Activated CD8-positive, alpha-beta T cell treated with anti-CD3 and anti-CD28 coated beads for 36 hours (primary cell): ENCODE measurements around the gene TOMM20L. TPM values are rescaled to one million over a fixed set of nuclear protein-coding genes. Genes with fewer than 3 reads are reported as not detected.

ENCODE experiments used
- ATAC-seq: fragments of 200-7000 bp; cut with Tn5 transposase; one replicate; pipeline ENCODE4 v1.10.0; 2021; ENCODE audit warnings: mild to moderate bottlenecking, moderate library complexity
- CTCF ChIA-PET: fragments of 350-600 bp; sonication (Branson Sonifier 250); formaldehyde crosslinking; loops from one replicate; lab custom pipeline; 2021; ENCODE audit warnings: antibody characterized with exemption; lab: Charles Lee
- POLR2A ChIA-PET: fragments of 350-600 bp; sonication (Branson Sonifier 250); formaldehyde crosslinking; loops from one replicate; lab custom pipeline; 2021; ENCODE audit warnings: antibody characterized with exemption; lab: Charles Lee
- DNase-seq: peaks from one replicate; pipeline ENCODE4 v3.0.0-alpha.2; 2020
- H3K27ac Mint-ChIP-seq: one replicate; pipeline ENCODE4 v1.8.0; 2021; ENCODE audit warnings: mild to moderate bottlenecking, mixed read lengths
- H3K27me3 Mint-ChIP-seq: one replicate; pipeline ENCODE4 v1.8.0; 2021; ENCODE audit warnings: mixed read lengths
- H3K36me3 Mint-ChIP-seq: one replicate; pipeline ENCODE4 v1.8.0; 2021; ENCODE audit warnings: low read depth, mixed read lengths
- H3K4me1 Mint-ChIP-seq: one replicate; pipeline ENCODE4 v1.8.0; 2021; ENCODE audit warnings: low read depth, mixed read lengths
- H3K4me3 Mint-ChIP-seq: one replicate; pipeline ENCODE4 v1.8.0; 2021; ENCODE audit warnings: mild to moderate bottlenecking, moderate library complexity, mixed read lengths
- H3K9me3 Mint-ChIP-seq: one replicate; pipeline ENCODE4 v1.8.0; 2021; ENCODE audit warnings: mixed read lengths
- intact Hi-C: fragments of 100-400 bp; cut with micrococcal nuclease; formaldehyde crosslinking; loops from one replicate; pipeline ENCODE4 v1.10.0; 2022
- total RNA-seq, 2 experiments: library from RNA; stranded (reverse); gene quantifications; one replicate each; pipeline ENCODE4 v1.2.3, GENCODE V29; 2021
- TF ChIP-seq, protein P1 (sequence below): fragments of 200-600 bp; IDR thresholded peaks from one replicate; pipeline ENCODE4 v1.8.0; 2022; ENCODE audit warnings: antibody characterized with exemption, mild to moderate bottlenecking

Gene TOMM20L
- total RNA-seq, 2 experiments from 2014 or later = not detected

DNA sequence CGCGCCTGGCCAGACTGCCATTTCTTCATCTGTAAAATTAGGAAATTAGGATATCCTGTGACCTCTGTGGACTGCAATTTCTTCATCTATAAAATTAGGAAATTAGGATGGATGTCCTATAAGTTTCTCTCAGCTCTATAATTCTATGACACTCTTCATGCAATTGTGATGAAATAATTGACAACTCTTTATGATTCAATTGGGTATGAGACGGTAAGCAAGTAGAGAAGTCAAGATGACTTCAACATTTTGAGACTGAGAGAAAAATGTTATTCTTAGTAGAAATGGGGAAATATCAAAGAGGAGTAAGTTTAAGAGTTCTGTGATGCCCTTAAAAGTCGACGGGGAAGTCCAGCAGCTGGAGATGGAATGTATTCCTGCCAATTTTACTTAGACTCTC lies 43.7 kb downstream of the TOMM20L start:
- no peaks in the 10 kb centered on the region for H3K27me3 Mint-ChIP-seq
- no peaks in the 10 kb centered on the region for H3K4me1 Mint-ChIP-seq
- POLR2A ChIA-PET = no interaction called here
- H3K36me3 Mint-ChIP-seq = peaks cover 12% of the 10 kb centered on the region
- intact Hi-C loops = no loop called here
- ATAC-seq = no peak
- CTCF ChIA-PET = no interaction called here
- H3K27ac Mint-ChIP-seq = no peak overlapping the region
- no peak for DNase-seq
- TF ChIP-seq, protein P1, sequence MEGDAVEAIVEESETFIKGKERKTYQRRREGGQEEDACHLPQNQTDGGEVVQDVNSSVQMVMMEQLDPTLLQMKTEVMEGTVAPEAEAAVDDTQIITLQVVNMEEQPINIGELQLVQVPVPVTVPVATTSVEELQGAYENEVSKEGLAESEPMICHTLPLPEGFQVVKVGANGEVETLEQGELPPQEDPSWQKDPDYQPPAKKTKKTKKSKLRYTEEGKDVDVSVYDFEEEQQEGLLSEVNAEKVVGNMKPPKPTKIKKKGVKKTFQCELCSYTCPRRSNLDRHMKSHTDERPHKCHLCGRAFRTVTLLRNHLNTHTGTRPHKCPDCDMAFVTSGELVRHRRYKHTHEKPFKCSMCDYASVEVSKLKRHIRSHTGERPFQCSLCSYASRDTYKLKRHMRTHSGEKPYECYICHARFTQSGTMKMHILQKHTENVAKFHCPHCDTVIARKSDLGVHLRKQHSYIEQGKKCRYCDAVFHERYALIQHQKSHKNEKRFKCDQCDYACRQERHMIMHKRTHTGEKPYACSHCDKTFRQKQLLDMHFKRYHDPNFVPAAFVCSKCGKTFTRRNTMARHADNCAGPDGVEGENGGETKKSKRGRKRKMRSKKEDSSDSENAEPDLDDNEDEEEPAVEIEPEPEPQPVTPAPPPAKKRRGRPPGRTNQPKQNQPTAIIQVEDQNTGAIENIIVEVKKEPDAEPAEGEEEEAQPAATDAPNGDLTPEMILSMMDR = no peak
- H3K9me3 Mint-ChIP-seq = no peaks in the 10 kb centered on the region
- no peak overlapping the region for H3K4me3 Mint-ChIP-seq

- POLR2A ChIA-PET = no interaction called here
- H3K36me3 Mint-ChIP-seq = peaks cover 9% of the 10 kb centered on the region
- intact Hi-C loops = no loop called here
Observed at GRCh38 chr14:58444627-58445026, 48.9 kb downstream of the TOMM20L start.

GRCh38 chr14:58455593-58456265 lies 60.0 kb downstream of the TOMM20L start:
- DNase-seq = no peak
- no peak for ATAC-seq
- ChIA-PET POLR2A (no interaction called here), CTCF (interaction anchor here (2.2 kb wide), 1 partner anchor 13 kb away, joined by 4 read pairs; no protein-coding TSS in a partner anchor)
- H3K4me1 Mint-ChIP-seq = no peaks in the 10 kb centered on the region
- no peak overlapping the region for H3K27ac Mint-ChIP-seq
- no peaks in the 10 kb centered on the region for H3K27me3 Mint-ChIP-seq
- TF ChIP-seq, protein P1 = no peak
- H3K36me3 Mint-ChIP-seq = peaks cover 21% of the 10 kb centered on the region
- intact Hi-C loops = no loop called here
- no peaks in the 10 kb centered on the region for H3K9me3 Mint-ChIP-seq
- no peak overlapping the region for H3K4me3 Mint-ChIP-seq

More at GRCh38 chr14:58444627-58445026, 48.9 kb downstream of the TOMM20L start:
- DNase-seq (no peak), ATAC-seq (no peak)
- TF ChIP-seq, protein P1 = no peak
- no peak overlapping the region for H3K4me3 Mint-ChIP-seq
- no peaks in the 10 kb centered on the region for H3K9me3 Mint-ChIP-seq
- CTCF ChIA-PET = interaction anchor here (1.0 kb wide), 1 partner anchor 18 kb away, joined by 3 read pairs; no protein-coding TSS in a partner anchor
- H3K27me3 Mint-ChIP-seq = no peaks in the 10 kb centered on the region
- no peak overlapping the region for H3K27ac Mint-ChIP-seq
- H3K4me1 Mint-ChIP-seq = no peaks in the 10 kb centered on the region

Other genes starting within 250 kb of the TOMM20L start
- gene ARMH4, start 243.7 kb upstream of the TOMM20L start, total RNA-seq = not detected
- 10 to 100 TPM; 30.3 to 36.5 TPM for gene ACTR10, start 195.8 kb upstream of the TOMM20L start, total RNA-seq
- gene PSMA3, start 151.1 kb upstream of the TOMM20L start, total RNA-seq = 100 to 1,000 TPM; 378 to 401 TPM
- 10 to 100 TPM; 22.1 to 22.4 TPM for gene ARID4A, start 97.4 kb upstream of the TOMM20L start, total RNA-seq
- gene TIMM9, start 31.6 kb downstream of the TOMM20L start, total RNA-seq = 10 to 100 TPM; 63.9 to 71.8 TPM
- gene KIAA0586, start 31.8 kb downstream of the TOMM20L start, total RNA-seq = 10 to 100 TPM; 23.4 TPM
- gene DACT1, start 242.0 kb downstream of the TOMM20L start, total RNA-seq = 1 to 10 TPM; 1.4 to 2.0 TPM